HUES48 (cell line): ENCODE data around the gene EPHX1.

Source experiments
- H3K27ac ChIP-seq: one replicate; pipeline ENCODE4 v1.7.0; 2013; ENCODE audit warnings: low read depth, low read length, inconsistent platforms
- H3K27me3 ChIP-seq: 2 replicates; pipeline ENCODE4 v1.6.1; 2013; ENCODE audit warnings: mild to moderate bottlenecking, low read length; ENCODE audit not compliant: control insufficient read depth, insufficient read depth
- H3K36me3 ChIP-seq: 2 replicates; pipeline ENCODE4 v1.6.1; 2013; ENCODE audit warnings: low read length; ENCODE audit not compliant: control insufficient read depth, insufficient read depth
- H3K4me1 ChIP-seq: 2 replicates; pipeline ENCODE4 v1.6.1; 2013; ENCODE audit warnings: mild to moderate bottlenecking, low read length; ENCODE audit not compliant: control insufficient read depth, insufficient read depth
- H3K4me3 ChIP-seq: 2 replicates; pipeline ENCODE4 v1.5.1; 2013; ENCODE audit warnings: mild to moderate bottlenecking, low read depth, low read length
- H3K9ac ChIP-seq: 2 replicates; pipeline ENCODE4 v1.6.1; 2013; ENCODE audit warnings: mild to moderate bottlenecking, low read depth, low read length, moderate library complexity
- H3K9me3 ChIP-seq: 2 replicates; pipeline ENCODE4 v1.6.1; 2013; ENCODE audit warnings: low read length; ENCODE audit not compliant: control insufficient read depth, insufficient read depth

EPHX1 gene

DNA sequence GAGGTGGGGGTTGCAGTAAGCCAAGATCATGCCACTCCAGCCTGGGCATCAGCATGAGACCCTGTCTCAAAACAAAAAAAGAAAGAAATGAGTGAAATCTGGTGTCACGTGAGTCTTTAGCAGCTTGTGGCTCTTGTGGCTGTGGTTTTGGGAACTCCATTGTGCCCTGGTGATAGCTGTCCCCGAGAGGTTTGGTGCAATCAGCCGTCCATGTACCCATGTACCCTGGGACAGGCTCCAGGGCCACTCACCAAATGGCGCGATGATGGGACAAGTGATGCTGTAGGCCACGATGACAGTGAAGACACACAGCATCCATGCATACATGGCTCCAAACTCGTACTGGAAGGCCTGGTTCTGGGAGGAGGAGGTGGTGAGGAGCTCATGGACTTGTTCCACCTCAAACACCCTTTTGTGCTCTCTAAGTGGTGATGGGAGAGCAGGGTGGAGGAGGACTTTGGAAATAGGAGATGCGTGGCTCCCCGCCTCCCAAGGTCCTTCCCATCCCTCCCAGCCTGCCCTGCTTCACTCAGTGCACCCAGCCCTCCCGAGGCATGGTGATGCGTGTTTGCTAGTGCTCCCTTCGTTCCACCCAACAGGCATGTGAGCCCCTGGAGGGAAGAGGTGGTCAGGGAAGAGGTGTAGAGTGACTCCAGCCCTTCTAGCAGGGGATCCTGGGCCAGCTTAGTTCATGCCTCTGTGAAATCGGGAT, 42.6 kb downstream of the EPHX1 start:
- no peaks in the 10 kb centered on the region for H3K27me3 ChIP-seq
- peaks cover 84% of the 10 kb centered on the region for H3K36me3 ChIP-seq
- no peak overlapping the region for H3K9ac ChIP-seq
- H3K9me3 ChIP-seq: peaks cover 5% of the 10 kb centered on the region; the same call in 1 of the 2 replicates
- no peaks in the 10 kb centered on the region for H3K4me1 ChIP-seq
- no peak overlapping the region for H3K4me3 ChIP-seq
- no peak overlapping the region for H3K27ac ChIP-seq

DNA sequence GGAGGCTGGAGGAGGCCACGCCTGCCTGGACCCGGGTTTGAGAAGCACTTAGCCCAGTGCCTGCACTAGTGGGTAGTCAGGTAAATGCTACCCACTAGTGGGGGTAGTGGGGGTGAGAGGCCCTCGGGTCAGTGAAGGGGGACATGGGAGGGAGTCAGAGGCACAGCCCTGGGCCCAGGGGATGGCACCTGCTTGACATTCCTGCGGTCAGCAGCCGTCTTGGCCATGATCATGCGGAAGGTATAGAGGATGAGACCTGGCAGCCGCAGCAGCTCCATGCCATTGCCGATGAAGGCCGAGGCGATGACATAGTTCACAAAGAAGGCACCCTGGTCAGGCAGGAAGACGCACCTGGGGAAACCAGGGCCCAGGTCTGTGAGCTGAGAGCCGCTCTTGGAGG, 43.5 kb downstream of the EPHX1 start:
- H3K27ac ChIP-seq: no peak overlapping the region
- H3K4me3 ChIP-seq: no peak overlapping the region
- no peaks in the 10 kb centered on the region for H3K4me1 ChIP-seq
- H3K9me3 ChIP-seq: peaks cover 5% of the 10 kb centered on the region; the same call in 1 of the 2 replicates
- H3K9ac ChIP-seq: no peak overlapping the region
- no peaks in the 10 kb centered on the region for H3K27me3 ChIP-seq
- peaks cover 81% of the 10 kb centered on the region for H3K36me3 ChIP-seq

DNA sequence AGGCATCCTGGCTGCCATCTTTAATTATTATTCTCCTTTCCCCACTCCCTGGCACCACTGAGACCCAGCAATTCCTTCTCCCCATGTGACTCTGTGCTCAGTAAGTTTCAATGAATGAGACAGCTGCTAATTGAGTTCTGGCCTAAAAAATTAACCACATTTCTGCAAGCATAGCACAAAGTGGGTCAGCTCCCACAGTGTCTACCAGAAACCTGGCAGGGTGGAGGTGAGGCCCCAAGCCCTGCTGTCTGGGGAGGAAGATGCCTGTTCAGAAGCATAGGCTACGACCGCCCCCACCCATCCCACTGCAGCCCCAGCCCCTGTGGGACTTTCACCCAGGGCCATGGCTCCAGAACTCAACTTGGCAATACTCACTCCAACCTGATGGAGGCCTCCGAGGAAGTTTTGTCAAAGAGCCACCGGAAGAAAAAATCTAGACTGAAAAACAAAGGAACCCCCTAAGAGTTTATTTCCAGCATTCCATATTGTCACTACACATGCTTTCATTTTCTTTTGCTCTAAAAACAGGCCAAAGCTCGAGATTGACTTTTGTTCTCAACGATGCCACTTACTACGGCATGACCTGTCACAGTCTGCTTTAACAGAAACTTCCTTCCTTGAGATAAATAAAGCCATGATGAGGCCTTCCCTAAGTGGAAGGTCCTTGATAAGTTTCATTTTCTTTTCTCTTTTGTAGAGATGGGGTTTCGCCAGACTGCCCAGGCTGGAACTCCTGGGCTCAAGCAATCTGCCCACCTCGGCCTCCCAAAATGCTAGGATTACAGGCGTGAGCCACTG, 45.8 kb downstream of the EPHX1 start:
- peaks cover 91% of the 10 kb centered on the region for H3K36me3 ChIP-seq

DNA sequence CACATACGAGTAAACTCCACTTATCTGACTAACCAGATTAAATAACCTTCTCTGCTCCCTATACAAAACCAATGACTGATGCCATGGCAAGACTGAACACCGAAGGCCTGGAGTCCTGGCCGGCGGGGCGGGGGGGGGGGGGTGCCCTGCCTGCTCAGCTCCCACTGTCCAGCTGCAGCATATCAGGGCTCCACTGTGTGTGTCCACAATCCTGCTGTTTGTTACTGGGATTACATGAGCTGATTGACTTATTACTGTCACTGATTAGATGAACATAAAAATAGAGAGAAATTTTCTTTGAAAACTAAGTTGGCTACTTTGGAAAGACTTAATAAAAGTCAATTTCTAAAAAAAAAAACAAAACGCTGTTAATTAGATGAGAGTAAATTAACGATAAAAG, 47.3 kb downstream of the EPHX1 start:
- no peak overlapping the region for H3K4me3 ChIP-seq
- no peaks in the 10 kb centered on the region for H3K9me3 ChIP-seq
- no peaks in the 10 kb centered on the region for H3K4me1 ChIP-seq
- no peak overlapping the region for H3K9ac ChIP-seq
- H3K27ac ChIP-seq: no peak overlapping the region
- H3K27me3 ChIP-seq: no peaks in the 10 kb centered on the region
- H3K36me3 ChIP-seq: peaks cover 94% of the 10 kb centered on the region

More for the DNA sequence above, 45.8 kb downstream of the EPHX1 start:
- H3K9ac ChIP-seq: no peak overlapping the region
- H3K27me3 ChIP-seq: no peaks in the 10 kb centered on the region
- peaks cover 5% of the 10 kb centered on the region; the same call in 1 of the 2 replicates for H3K9me3 ChIP-seq
- H3K4me1 ChIP-seq: no peaks in the 10 kb centered on the region
- H3K4me3 ChIP-seq: no peak overlapping the region
- H3K27ac ChIP-seq: no peak overlapping the region

DNA sequence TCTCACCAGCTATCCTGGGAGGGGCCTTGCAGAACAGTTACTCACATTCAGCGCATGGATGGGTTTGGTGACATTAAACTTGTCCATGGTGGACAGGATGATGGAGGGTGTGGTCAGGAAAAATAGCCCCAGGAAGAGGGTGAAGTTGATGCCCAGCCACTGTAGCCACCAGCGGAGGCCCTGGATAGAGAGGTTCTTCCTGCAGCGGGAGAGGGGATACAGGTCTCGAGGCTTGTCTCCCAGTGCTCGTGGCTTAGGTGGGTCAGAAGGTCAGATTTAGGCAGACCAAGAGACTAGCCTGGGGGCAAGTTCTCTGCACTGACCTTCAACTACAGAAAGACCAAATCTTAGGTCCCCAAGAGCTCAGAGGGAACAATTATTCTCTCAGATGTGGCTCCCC, 49.2 kb downstream of the EPHX1 start:
- Histone ChIP-seq H3K27ac (no peak overlapping the region), H3K4me1 (no peaks in the 10 kb centered on the region), H3K4me3 (no peak overlapping the region), H3K9me3 (no peaks in the 10 kb centered on the region), H3K36me3 (peaks cover 94% of the 10 kb centered on the region), H3K9ac (no peak overlapping the region), H3K27me3 (no peaks in the 10 kb centered on the region)

DNA sequence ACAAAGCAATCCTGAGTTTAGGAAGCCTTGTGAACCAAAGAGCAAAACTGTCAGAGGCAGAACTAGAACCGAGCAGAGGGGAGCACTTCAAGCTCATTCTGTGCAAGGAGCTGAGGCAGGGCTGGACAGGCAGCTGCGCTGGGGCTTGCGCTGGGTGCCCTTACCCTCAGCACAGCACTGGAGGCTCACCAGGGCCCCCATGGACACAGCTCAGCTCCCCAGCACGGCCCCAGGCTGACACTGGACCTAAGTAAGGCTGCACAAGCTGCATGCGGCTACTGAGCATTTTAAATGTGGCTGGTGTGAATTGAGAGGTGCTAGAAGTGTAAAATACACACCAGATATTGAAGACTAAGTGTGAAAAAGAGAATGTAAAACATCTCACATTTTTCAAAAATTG, 50.2 kb downstream of the EPHX1 start:
- peaks cover 94% of the 10 kb centered on the region for H3K36me3 ChIP-seq
- no peaks in the 10 kb centered on the region for H3K27me3 ChIP-seq

DNA sequence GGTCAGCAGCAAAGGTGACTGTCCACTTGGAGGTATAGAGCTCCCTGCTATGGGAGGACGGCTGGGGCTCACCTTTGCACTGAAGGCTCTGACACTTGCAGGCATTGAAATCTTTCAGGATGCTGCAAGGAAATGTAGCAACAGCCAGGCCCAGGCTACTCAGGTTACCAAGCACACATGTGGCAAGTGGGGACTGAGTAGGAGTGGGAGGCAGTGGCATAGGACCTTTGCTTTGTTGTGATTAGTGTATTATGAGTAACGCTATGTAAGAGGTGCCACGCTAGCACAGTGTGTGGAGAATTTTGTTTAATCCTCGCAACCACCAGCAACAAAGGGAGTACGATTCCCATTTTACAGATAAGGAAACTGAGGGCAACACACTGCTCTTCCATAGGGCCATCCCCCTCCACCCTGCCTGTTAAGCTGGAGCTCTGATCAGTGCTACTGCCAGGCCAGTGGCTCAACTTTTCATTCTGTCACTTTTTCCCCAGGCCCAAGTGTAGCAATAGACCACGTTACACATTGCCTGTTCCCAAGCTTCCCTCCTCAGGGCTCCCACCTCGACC, 51.0 kb downstream of the EPHX1 start:
- H3K9me3 ChIP-seq: no peaks in the 10 kb centered on the region
- H3K4me1 ChIP-seq: no peaks in the 10 kb centered on the region
- H3K36me3 ChIP-seq: peaks cover 94% of the 10 kb centered on the region
- no peak overlapping the region for H3K4me3 ChIP-seq
- no peak overlapping the region for H3K9ac ChIP-seq
- H3K27ac ChIP-seq: no peak overlapping the region
- H3K27me3 ChIP-seq: no peaks in the 10 kb centered on the region

More for the DNA sequence above, 50.2 kb downstream of the EPHX1 start:
- no peaks in the 10 kb centered on the region for H3K9me3 ChIP-seq
- no peaks in the 10 kb centered on the region for H3K4me1 ChIP-seq
- H3K9ac ChIP-seq: no peak overlapping the region
- H3K27ac ChIP-seq: no peak overlapping the region
- no peak overlapping the region for H3K4me3 ChIP-seq

DNA sequence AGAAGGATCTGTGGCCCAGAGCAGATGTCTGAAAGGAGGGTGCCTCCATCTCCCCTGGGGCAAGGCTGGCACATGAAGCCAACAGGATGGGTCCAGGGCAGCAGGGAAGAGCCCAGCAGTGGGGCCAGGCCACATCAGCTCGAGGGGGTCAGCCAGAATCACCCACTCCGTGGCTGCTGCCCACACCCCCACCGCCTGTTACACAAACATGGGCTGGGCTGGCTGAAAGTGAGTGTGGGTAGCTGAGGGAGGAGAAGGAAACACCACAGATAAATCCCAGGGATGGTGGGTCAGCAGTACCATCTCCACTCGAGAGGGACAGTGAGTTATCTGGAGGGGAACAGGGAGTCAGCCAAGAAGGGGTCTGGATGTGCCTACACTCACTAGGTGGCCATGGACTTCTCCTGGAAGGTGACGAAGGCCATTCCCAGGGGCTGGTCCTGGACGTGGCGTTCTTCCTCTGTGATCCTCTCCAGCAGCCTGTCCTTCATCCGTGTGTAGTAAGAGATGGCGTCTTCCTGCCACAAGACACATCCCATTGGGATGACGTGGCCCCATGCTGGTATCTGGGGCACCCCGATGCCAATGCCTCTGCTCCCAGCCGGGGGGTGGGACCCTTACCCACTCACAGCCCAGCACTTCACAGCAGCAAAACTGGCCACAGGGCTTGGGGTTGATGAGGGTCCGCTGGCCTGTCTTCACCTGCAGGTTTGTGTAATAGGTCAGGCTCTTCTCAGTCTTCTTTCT, 52.1 kb downstream of the EPHX1 start:
- Histone ChIP-seq H3K4me1 (no peaks in the 10 kb centered on the region), H3K9me3 (no peaks in the 10 kb centered on the region), H3K9ac (no peak overlapping the region), H3K27me3 (no peaks in the 10 kb centered on the region), H3K27ac (no peak overlapping the region), H3K36me3 (peaks cover 96% of the 10 kb centered on the region), H3K4me3 (no peak overlapping the region)

DNA sequence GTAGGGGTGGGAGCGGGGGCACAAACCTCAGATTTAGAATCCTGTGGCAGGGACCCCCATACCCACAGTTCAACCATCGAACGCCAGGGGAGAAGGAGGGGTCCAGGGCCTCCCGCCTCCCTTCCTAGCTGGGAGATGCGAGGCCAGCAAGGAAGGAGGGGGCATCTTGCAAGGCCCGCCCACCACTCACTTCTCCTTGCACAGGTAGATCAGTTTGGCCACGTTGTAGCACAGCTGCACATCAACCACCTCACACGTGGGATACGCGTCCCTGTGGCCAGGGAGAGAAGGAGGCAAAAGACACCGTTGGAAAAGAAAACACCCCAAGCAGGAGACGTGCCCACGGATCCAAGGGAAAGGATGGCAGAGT, 52.6 kb downstream of the EPHX1 start:
- Histone ChIP-seq H3K36me3 (peaks cover 97% of the 10 kb centered on the region), H3K4me3 (no peak overlapping the region), H3K4me1 (no peaks in the 10 kb centered on the region), H3K27me3 (no peaks in the 10 kb centered on the region), H3K27ac (no peak overlapping the region), H3K9me3 (no peaks in the 10 kb centered on the region), H3K9ac (no peak overlapping the region)

DNA sequence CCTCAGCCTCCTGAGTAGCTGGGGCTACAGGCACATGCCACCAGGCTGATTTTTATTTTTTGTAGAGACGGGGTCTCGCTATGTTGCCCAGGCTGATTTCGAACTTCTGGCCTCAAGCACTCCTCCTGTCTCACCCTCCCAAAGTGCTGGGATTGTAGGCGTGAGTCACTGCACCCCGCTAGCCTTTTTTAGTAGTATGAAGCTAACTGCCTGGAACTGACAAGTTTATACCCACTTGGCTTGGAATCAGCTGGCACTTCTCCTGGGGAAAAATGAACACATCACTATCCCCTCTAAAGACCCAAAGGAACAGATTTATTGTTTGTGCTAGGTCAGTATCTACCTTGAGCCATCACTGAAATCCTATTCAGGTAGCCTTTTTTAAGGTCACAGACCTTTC, 53.2 kb downstream of the EPHX1 start:
- peaks cover 98% of the 10 kb centered on the region for H3K36me3 ChIP-seq
- no peaks in the 10 kb centered on the region for H3K9me3 ChIP-seq
- H3K27me3 ChIP-seq: no peaks in the 10 kb centered on the region
- no peak overlapping the region for H3K27ac ChIP-seq
- no peaks in the 10 kb centered on the region for H3K4me1 ChIP-seq
- H3K9ac ChIP-seq: no peak overlapping the region
- H3K4me3 ChIP-seq: no peak overlapping the region
